Heart left ventricle (tissue), 13 donors: ENCODE data around the gene TMEM243.

Experiments
- POLR2A ChIP-seq, 2 donors: fragments of 450-650 bp; IDR thresholded peaks; one replicate each; pipeline ENCODE4 v1.6.1; 2017; ENCODE audit warnings: antibody characterized with exemption in 2 of 2, mild to moderate bottlenecking in 2 of 2, moderate library complexity in 2 of 2
- TF ChIP-seq, protein P1 (sequence below), 12 donors: fragments of 200-600 bp; sonication (generic) in 4 of 12; IDR thresholded peaks; one replicate each; pipeline versions ENCODE4 v1.5.0 to v1.8.0; 2018 to 2022; ENCODE audit warnings: antibody characterized with exemption in 12 of 12, mild to moderate bottlenecking in 5 of 12
- donor health status: ischemic (EF 13 %, LVEDD 7.1; RV severe dilation, severe dysfunction).
- donor health status: DM: no; HTN: yes; CAD: no.
- donor health status: DM: no; HTN: no; CAD: no.
- donor health status: ischemic (EF 25% LVEDD 6.9; RV normal size, moderate dysfunction).
- donor health status: ischemic (EF 25% LVEDD 5.7; RV mildly dilated, moderate dysfunction).
- donor health status: ischemic (EF 35%, LVEDD 5.7; RV mildly dilated, moderate dysfunction).
- donor health status: nonischemic (EF 11% LVEDD 7.7; RV severe dilation, severe dysfunction).
- donor health status: DM: yes; HTN: yes; CAD: no.
- donor health status: PGD.
- donor health status: ischemic (EF 29% LVEDD 5.4; RV normal size, mild dysfunction).
- donor health status: nonischemic (EF 23%, LVEDD 6.1; RV moderate dilation, normal function).

DNA sequence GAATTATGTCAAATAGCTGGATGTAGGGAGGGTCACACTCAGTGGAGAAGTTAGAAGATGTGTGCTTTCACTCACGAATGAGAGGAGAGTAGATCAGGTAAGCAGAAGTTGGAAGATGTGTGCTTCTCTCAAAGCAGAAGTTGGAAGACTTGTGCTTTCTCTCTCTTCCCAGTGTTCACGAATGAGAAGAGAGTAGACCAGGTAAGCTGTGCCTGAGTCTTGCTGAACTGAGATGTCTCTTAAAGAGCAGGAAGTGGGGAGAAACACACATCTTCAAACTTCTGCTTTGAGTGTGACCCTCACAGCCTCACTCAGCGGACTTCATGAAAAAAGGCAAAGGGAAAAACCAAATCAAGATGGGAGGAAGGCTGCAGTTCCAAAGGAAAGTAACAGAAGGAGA is 7.0 kb upstream of the TMEM243 start:
- TF ChIP-seq, protein P1, sequence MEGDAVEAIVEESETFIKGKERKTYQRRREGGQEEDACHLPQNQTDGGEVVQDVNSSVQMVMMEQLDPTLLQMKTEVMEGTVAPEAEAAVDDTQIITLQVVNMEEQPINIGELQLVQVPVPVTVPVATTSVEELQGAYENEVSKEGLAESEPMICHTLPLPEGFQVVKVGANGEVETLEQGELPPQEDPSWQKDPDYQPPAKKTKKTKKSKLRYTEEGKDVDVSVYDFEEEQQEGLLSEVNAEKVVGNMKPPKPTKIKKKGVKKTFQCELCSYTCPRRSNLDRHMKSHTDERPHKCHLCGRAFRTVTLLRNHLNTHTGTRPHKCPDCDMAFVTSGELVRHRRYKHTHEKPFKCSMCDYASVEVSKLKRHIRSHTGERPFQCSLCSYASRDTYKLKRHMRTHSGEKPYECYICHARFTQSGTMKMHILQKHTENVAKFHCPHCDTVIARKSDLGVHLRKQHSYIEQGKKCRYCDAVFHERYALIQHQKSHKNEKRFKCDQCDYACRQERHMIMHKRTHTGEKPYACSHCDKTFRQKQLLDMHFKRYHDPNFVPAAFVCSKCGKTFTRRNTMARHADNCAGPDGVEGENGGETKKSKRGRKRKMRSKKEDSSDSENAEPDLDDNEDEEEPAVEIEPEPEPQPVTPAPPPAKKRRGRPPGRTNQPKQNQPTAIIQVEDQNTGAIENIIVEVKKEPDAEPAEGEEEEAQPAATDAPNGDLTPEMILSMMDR (IDR thresholded peaks at IDR 0.05) = no peak
- no peak for TF ChIP-seq POLR2A (IDR thresholded peaks at IDR 0.05)
